Mesothelial cell of epicardium (in vitro differentiated cells): ENCODE measurements around the gene ALK. TPM values are rescaled to one million over a fixed set of nuclear protein-coding genes. Genes with fewer than 3 reads are reported as not detected.

Experiments
- DNase-seq, 2 experiments: peaks; one replicate each; pipeline ENCODE4 v3.0.0; 2021; ENCODE audit warnings: low spot score in 2 of 2; ENCODE audit not compliant: unreplicated experiment in 2 of 2
- H3K27ac Mint-ChIP-seq: 2 replicates; pipeline ENCODE4 v1.8.0; 2021; ENCODE audit warnings: mixed read lengths
- H3K27me3 Mint-ChIP-seq: 2 replicates; pipeline ENCODE4 v1.8.0; 2021; ENCODE audit warnings: low read depth, mixed read lengths
- H3K36me3 Mint-ChIP-seq: 2 replicates; pipeline ENCODE4 v1.8.0; 2021; ENCODE audit warnings: mixed read lengths
- H3K4me1 Mint-ChIP-seq: 2 replicates; pipeline ENCODE4 v1.8.0; 2021; ENCODE audit warnings: mixed read lengths
- H3K4me3 Mint-ChIP-seq: 2 replicates; pipeline ENCODE4 v1.8.0; 2021; ENCODE audit warnings: mild to moderate bottlenecking, moderate library complexity, mixed read lengths
- H3K9me3 Mint-ChIP-seq: 2 replicates; pipeline ENCODE4 v1.8.0; 2021; ENCODE audit warnings: mixed read lengths
- total RNA-seq: library from RNA; stranded (reverse); gene quantifications from 3 replicates; pipeline ENCODE4 v1.2.1, GENCODE V29; 2021
- TF ChIP-seq, protein P1 (sequence below): fragments of 200-600 bp; sonication (generic); IDR thresholded peaks from one replicate; pipeline ENCODE4 v1.5.0; 2021; ENCODE audit warnings: antibody characterized with exemption; ENCODE audit not compliant: unreplicated experiment

Gene ALK
- total RNA-seq, 1 donor from 2014 or later: 0.13 TPM

DNA sequence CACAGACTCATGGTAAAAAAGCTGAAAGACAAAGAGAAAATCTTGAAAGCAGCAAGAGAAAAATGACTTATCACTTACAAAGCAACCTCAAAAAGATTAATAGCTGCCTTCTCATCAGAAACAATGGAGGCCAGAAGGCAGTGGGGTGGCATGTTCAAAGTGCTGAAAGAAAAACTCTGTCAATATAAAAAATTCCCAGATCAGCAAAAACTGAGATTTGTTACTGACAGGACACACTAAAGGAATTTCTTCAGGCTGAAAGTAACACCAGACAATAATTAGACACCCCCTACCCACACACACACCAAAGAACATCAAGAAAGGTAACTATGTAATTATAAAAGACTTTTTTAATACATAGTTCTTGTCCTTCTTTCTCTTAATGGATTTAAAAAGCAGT, 495.0 kb downstream of the ALK start:
- peaks cover 9% of the 10 kb centered on the region for H3K4me1 Mint-ChIP-seq
- no peak for DNase-seq
- H3K27ac Mint-ChIP-seq: no peak overlapping the region
- no peak overlapping the region for H3K4me3 Mint-ChIP-seq
- TF ChIP-seq, protein P1, sequence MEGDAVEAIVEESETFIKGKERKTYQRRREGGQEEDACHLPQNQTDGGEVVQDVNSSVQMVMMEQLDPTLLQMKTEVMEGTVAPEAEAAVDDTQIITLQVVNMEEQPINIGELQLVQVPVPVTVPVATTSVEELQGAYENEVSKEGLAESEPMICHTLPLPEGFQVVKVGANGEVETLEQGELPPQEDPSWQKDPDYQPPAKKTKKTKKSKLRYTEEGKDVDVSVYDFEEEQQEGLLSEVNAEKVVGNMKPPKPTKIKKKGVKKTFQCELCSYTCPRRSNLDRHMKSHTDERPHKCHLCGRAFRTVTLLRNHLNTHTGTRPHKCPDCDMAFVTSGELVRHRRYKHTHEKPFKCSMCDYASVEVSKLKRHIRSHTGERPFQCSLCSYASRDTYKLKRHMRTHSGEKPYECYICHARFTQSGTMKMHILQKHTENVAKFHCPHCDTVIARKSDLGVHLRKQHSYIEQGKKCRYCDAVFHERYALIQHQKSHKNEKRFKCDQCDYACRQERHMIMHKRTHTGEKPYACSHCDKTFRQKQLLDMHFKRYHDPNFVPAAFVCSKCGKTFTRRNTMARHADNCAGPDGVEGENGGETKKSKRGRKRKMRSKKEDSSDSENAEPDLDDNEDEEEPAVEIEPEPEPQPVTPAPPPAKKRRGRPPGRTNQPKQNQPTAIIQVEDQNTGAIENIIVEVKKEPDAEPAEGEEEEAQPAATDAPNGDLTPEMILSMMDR: no peak
- H3K36me3 Mint-ChIP-seq: no peaks in the 10 kb centered on the region
- H3K27me3 Mint-ChIP-seq: peaks cover 10% of the 10 kb centered on the region
- peaks cover 5% of the 10 kb centered on the region for H3K9me3 Mint-ChIP-seq

DNA sequence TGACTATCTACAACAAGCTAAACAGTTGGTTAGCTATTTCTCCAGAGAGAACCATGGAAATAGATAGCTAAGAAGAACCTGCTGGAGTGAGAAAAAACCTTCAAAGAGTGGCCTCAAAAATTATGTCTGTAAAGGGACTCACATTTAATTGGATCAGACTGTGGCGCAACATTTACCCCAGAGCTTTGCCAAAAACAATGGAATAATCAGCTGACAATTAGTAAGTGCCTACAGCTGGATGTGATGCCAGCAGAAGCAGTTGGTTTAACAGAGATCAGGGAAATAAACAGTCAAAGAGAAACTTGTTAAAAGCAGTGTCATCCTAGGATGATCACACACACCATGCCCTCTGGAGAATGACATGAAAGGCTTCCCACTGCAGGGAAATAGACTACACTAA, 495.5 kb downstream of the ALK start:
- Mint-ChIP-seq H3K9me3 (peaks cover 5% of the 10 kb centered on the region), H3K4me3 (no peak overlapping the region), H3K4me1 (peaks cover 12% of the 10 kb centered on the region), H3K27me3 (peaks cover 13% of the 10 kb centered on the region), H3K36me3 (no peaks in the 10 kb centered on the region), H3K27ac (no peak overlapping the region)
- no peak for DNase-seq
- TF ChIP-seq, protein P1: no peak

DNA sequence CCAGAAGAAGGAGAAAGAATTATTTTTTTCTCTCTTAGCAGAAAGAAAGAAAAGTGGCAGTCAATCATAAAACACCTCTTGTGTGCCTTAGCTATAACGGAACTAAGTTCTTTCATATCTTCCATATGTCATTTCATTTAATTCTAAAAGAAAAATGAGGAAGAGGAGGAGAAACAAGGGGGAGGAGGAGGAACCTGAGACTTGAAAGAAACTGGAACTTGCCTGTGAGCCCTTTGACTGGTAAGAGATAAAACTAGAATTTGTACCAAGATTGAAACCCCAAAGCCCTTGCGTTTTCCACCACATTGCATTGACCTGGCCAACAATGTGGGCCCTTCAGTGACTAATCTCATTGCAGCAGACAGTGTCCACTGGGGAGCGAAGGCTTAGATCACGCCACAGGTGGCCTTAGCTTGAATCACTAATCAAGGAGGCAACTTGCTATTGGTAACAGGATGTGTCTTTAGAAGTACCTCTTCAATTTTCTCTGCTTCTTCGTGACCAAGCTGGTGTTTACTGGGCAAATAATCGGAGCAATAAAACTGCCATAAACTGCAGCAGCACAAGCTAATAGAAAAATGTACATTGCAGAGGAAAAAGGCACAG, 498.2 kb downstream of the ALK start:
- DNase-seq: no peak
- H3K4me1 Mint-ChIP-seq: peaks cover 12% of the 10 kb centered on the region
- peaks cover 4% of the 10 kb centered on the region for H3K9me3 Mint-ChIP-seq
- no peak overlapping the region for H3K27ac Mint-ChIP-seq
- peaks cover 20% of the 10 kb centered on the region for H3K27me3 Mint-ChIP-seq
- TF ChIP-seq, protein P1: no peak
- no peaks in the 10 kb centered on the region for H3K36me3 Mint-ChIP-seq
- no peak overlapping the region for H3K4me3 Mint-ChIP-seq

DNA sequence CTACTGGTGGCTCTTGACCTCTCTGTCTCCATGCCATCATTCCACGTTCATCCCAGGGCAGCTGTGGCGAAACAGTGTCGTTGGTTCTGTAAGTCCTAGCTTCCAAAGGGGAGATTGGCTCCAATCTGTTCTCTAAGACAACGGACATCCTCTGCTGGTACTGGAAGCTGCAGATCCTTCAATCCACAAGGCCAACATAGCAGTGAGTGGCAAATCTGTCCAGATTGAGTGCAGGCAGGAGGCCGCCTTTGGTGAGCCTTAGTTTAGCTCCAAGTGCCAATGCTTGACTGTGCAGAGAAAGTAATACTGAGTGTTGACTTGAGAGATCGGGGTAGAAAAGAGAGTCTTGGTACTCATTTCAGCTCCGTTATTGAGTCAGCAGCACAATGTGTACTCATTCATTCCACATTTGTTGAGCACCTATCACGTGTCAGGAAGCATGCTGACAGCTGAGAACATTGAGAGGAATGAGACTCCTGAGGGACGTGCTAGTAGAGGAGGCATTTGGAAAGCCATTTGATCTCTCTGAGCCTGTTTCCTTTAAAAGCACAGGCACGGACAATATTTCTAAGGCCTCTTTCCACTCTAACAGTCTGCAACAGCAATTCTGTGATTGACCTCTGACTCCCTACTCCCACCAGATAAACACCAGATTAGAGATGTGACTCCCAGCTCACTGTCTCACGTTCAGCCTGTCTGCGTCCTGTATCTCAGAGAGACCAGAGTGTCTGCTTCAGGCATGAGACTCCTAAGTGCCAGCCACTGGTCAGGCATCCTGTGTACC, 500.2 kb downstream of the ALK start:
- Mint-ChIP-seq H3K27me3 (peaks cover 22% of the 10 kb centered on the region), H3K4me1 (peaks cover 12% of the 10 kb centered on the region), H3K4me3 (no peak overlapping the region), H3K36me3 (no peaks in the 10 kb centered on the region), H3K27ac (no peak overlapping the region), H3K9me3 (no peaks in the 10 kb centered on the region)
- TF ChIP-seq, protein P1: no peak
- no peak for DNase-seq

DNA sequence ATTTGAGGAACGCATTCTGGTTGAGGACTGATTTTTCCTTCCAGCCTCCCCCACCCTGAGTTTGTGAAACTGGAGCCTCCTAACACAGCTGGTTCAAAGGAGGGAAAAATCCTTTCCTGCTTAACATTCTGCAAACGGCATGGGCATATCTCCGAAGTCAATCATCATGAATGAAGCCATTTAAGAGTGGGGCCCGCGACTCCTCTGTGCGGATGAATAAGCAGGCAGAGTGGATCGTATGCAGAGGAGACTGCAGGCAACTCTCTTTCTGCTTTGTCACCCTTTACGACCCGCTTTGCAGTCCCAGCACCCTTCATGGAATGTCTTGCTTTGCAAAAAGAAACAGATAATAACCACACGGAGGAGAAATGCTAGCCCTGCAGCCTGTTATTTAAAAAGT, 500.9 kb downstream of the ALK start:
- TF ChIP-seq, protein P1: no peak
- H3K27ac Mint-ChIP-seq: no peak overlapping the region
- H3K27me3 Mint-ChIP-seq: peaks cover 22% of the 10 kb centered on the region
- no peaks in the 10 kb centered on the region for H3K9me3 Mint-ChIP-seq
- no peaks in the 10 kb centered on the region for H3K36me3 Mint-ChIP-seq
- peaks cover 12% of the 10 kb centered on the region for H3K4me1 Mint-ChIP-seq
- no peak for DNase-seq
- no peak overlapping the region for H3K4me3 Mint-ChIP-seq
